Measurements from ENCODE around the gene TNNT1. TPM values are rescaled to one million over a fixed set of nuclear protein-coding genes. Genes with fewer than 3 reads are reported as not detected.
A peak's percentile ranks its signal among the peaks of the same experiment; 100 is the strongest.
"Not testable (repeated sequence)": the region's sequence is repeated elsewhere in the genome, so short reads cannot be mapped to it uniquely, and the experiment has no call there.

Gene TNNT1
- total RNA-seq, 1 donor from 2014 or later: 48.9 TPM

GRCh38 chr19:55158423-55158822, 9.4 kb upstream of the TNNT1 start:
- TF ChIP-seq CTCF (IDR thresholded peaks at IDR 0.05; ENCODE audit: unreplicated experiment): no peak
- Mint-ChIP-seq H3K4me1 (peaks cover 15% of the 10 kb centered on the region), H3K4me3 (no peak overlapping the region), H3K27me3 (ENCODE audit: low read depth) (peaks cover 72% of the 10 kb centered on the region), H3K9me3 (no peaks in the 10 kb centered on the region), H3K27ac (no peak overlapping the region), H3K36me3 (no peaks in the 10 kb centered on the region)
- DNase-seq (ENCODE audit: low spot score in 2 of 2, unreplicated experiment in 2 of 2): no peak

- no peak for TF ChIP-seq CTCF (IDR thresholded peaks at IDR 0.05; ENCODE audit: unreplicated experiment)
Measured at GRCh38 chr19:55157064-55157908, 8.3 kb upstream of the TNNT1 start, which contains the start of gene TNNI3. TSS of gene TNNI3 (minus strand) at chr19:55157732. CDS start at chr19:55157589, 143 bp downstream.

GRCh38 chr19:55156202-55157063, 7.4 kb upstream of the TNNT1 start:
- Mint-ChIP-seq H3K4me3 (peak overlapping the region; percentile 67), H3K4me1 (peaks cover 17% of the 10 kb centered on the region), H3K27ac (peak overlapping the region; percentile 47), H3K36me3 (no peaks in the 10 kb centered on the region), H3K27me3 (ENCODE audit: low read depth) (peaks cover 65% of the 10 kb centered on the region), H3K9me3 (peaks cover 6% of the 10 kb centered on the region)
- TF ChIP-seq CTCF (IDR thresholded peaks at IDR 0.05; ENCODE audit: unreplicated experiment): no peak
- DNase-seq (ENCODE audit: low spot score in 2 of 2, unreplicated experiment in 2 of 2): peak; percentile 66 to 85

More at GRCh38 chr19:55157064-55157908, 8.3 kb upstream of the TNNT1 start, which contains the start of gene TNNI3:
- no peaks in the 10 kb centered on the region for H3K36me3 Mint-ChIP-seq
- H3K27me3 Mint-ChIP-seq (ENCODE audit: low read depth): peaks cover 68% of the 10 kb centered on the region
- peak within 1 kb of the TSS; percentile 47 for H3K27ac Mint-ChIP-seq
- peak within 1 kb of the TSS; percentile 67 for H3K4me3 Mint-ChIP-seq
- DNase-seq (ENCODE audit: low spot score in 2 of 2, unreplicated experiment in 2 of 2): no peak
- peaks cover under 1% of the 10 kb centered on the region for H3K9me3 Mint-ChIP-seq
- H3K4me1 Mint-ChIP-seq: peaks cover 15% of the 10 kb centered on the region

GRCh38 chr19:55155784-55156183, 6.8 kb upstream of the TNNT1 start:
- Mint-ChIP-seq H3K27me3 (ENCODE audit: low read depth) (peaks cover 63% of the 10 kb centered on the region), H3K4me1 (peaks cover 20% of the 10 kb centered on the region), H3K4me3 (peak overlapping the region; percentile 67)
- H3K27ac Mint-ChIP-seq; DNase-seq (ENCODE audit: low spot score in 2 of 2, unreplicated experiment in 2 of 2); H3K36me3 Mint-ChIP-seq; H3K9me3 Mint-ChIP-seq: not testable (repeated sequence)

- no peak for TF ChIP-seq CTCF (IDR thresholded peaks at IDR 0.05; ENCODE audit: unreplicated experiment)
Measured at GRCh38 chr19:55153652-55154264, 4.8 kb upstream of the TNNT1 start.

More at GRCh38 chr19:55153652-55154264, 4.8 kb upstream of the TNNT1 start:
- Mint-ChIP-seq H3K27me3 (ENCODE audit: low read depth) (peaks cover 64% of the 10 kb centered on the region), H3K4me3 (no peak overlapping the region), H3K4me1 (peaks cover 30% of the 10 kb centered on the region), H3K9me3 (peaks cover 6% of the 10 kb centered on the region), H3K27ac (no peak overlapping the region), H3K36me3 (no peaks in the 10 kb centered on the region)
- no peak for DNase-seq (ENCODE audit: low spot score in 2 of 2, unreplicated experiment in 2 of 2)

Data from mesothelial cell of epicardium (in vitro differentiated cells).